BLaER1 treated with 17β-estradiol and CSF1 and Interleukin-3, amounts not matched to agents 10 nM and 100 nM (cell line): Measurements from ENCODE around the gene CTNNA3.

Experiments used
- H3K27ac ChIP-seq, 11 experiments: shearing (Covaris generic); formaldehyde crosslinking; 2 replicates each; pipeline ENCODE4 v1.8.1; 2022
- H3K27me3 ChIP-seq, 11 experiments: shearing (Covaris generic); formaldehyde crosslinking; 2 replicates each; pipeline ENCODE4 v1.8.1; 2022
- H3K36me3 ChIP-seq, 11 experiments: shearing (Covaris generic); formaldehyde crosslinking; 2 replicates each; pipeline ENCODE4 v1.8.1; 2022
- H3K4me1 ChIP-seq, 10 experiments: shearing (Covaris generic); formaldehyde crosslinking; 2 replicates each; pipeline ENCODE4 v1.8.1; 2022
- H3K4me2 ChIP-seq, 11 experiments: shearing (Covaris generic); formaldehyde crosslinking; 2 replicates each; pipeline ENCODE4 v1.8.1; 2022
- H3K4me3 ChIP-seq, 10 experiments: shearing (Covaris generic); formaldehyde crosslinking; 2 replicates each; pipeline ENCODE4 v1.8.1; 2022
- H3K9ac ChIP-seq, 11 experiments: shearing (Covaris generic); formaldehyde crosslinking; 2 replicates each; pipeline ENCODE4 v1.8.1; 2022
- H3K9me3 ChIP-seq, 11 experiments: shearing (Covaris generic); formaldehyde crosslinking; replicated peaks in 1 of 11; 2 replicates each; pipeline ENCODE4 v1.8.1; 2022
- H4K20me1 ChIP-seq, 11 experiments: shearing (Covaris generic); formaldehyde crosslinking; 2 replicates each; pipeline ENCODE4 v1.8.1; 2022
- Cebpa-rat ChIP-seq, 11 experiments: shearing (Covaris generic); IDR thresholded peaks; 2 replicates each; pipeline ENCODE4 v1.8.1; 2022

Gene CTNNA3

GRCh38 chr10:66943590-66943989 lies 752.4 kb downstream of the CTNNA3 start:
- no peak overlapping the region for H3K27ac ChIP-seq

GRCh38 chr10:66942407-66942806 lies 753.6 kb downstream of the CTNNA3 start:
- H3K4me1 ChIP-seq = no peaks in the 10 kb centered on the region
- no peak overlapping the region for H3K27ac ChIP-seq
- H3K36me3 ChIP-seq = no peaks in the 10 kb centered on the region
- H4K20me1 ChIP-seq = no peaks in the 10 kb centered on the region
- no peak overlapping the region for H3K9ac ChIP-seq
- H3K9me3 ChIP-seq = no peaks in the 10 kb centered on the region
- H3K4me3 ChIP-seq = no peak overlapping the region
- no peak overlapping the region for H3K4me2 ChIP-seq
- H3K27me3 ChIP-seq = no peaks in the 10 kb centered on the region
- no peak for TF ChIP-seq Cebpa-rat (IDR thresholded peaks at IDR 0.05)

More at GRCh38 chr10:66943590-66943989, 752.4 kb downstream of the CTNNA3 start:
- TF ChIP-seq Cebpa-rat (IDR thresholded peaks at IDR 0.05) = no peak
- Histone ChIP-seq H3K9me3 (no peaks in the 10 kb centered on the region), H3K4me3 (no peak overlapping the region), H3K36me3 (no peaks in the 10 kb centered on the region), H3K4me2 (no peak overlapping the region), H3K27me3 (no peaks in the 10 kb centered on the region), H4K20me1 (no peaks in the 10 kb centered on the region), H3K9ac (no peak overlapping the region), H3K4me1 (no peaks in the 10 kb centered on the region)

- TF ChIP-seq Cebpa-rat (IDR thresholded peaks at IDR 0.05) = no peak
- H3K9ac ChIP-seq = no peak overlapping the region
- H3K36me3 ChIP-seq = no peaks in the 10 kb centered on the region
- no peaks in the 10 kb centered on the region for H3K9me3 ChIP-seq
- H3K4me1 ChIP-seq = no peaks in the 10 kb centered on the region
- no peaks in the 10 kb centered on the region for H3K27me3 ChIP-seq
- H3K4me2 ChIP-seq = no peak overlapping the region
- H3K4me3 ChIP-seq = no peak overlapping the region
- no peak overlapping the region for H3K27ac ChIP-seq
- no peaks in the 10 kb centered on the region for H4K20me1 ChIP-seq
Observed at GRCh38 chr10:66941491-66941890, 754.5 kb downstream of the CTNNA3 start.

GRCh38 chr10:66940965-66941364 lies 755.0 kb downstream of the CTNNA3 start:
- no peak overlapping the region for H3K27ac ChIP-seq
- H3K4me2 ChIP-seq = no peak overlapping the region
- no peak overlapping the region for H3K9ac ChIP-seq
- no peaks in the 10 kb centered on the region for H3K27me3 ChIP-seq
- TF ChIP-seq Cebpa-rat (IDR thresholded peaks at IDR 0.05) = no peak
- H3K36me3 ChIP-seq = no peaks in the 10 kb centered on the region
- H4K20me1 ChIP-seq = no peaks in the 10 kb centered on the region
- H3K9me3 ChIP-seq = no peaks in the 10 kb centered on the region
- H3K4me1 ChIP-seq = no peaks in the 10 kb centered on the region
- no peak overlapping the region for H3K4me3 ChIP-seq

GRCh38 chr10:66934711-66935110 lies 761.3 kb downstream of the CTNNA3 start:
- Histone ChIP-seq H3K27me3 (0 out of 22 replicates have a peak, but pooled peaks cover 0 to 1% (median 0%) of the 10 kb centered on the region in 11 experiments), H3K9ac (no peak overlapping the region), H3K4me2 (no peak overlapping the region), H4K20me1 (no peaks in the 10 kb centered on the region), H3K9me3 (no peaks in the 10 kb centered on the region), H3K36me3 (no peaks in the 10 kb centered on the region), H3K4me3 (no peak overlapping the region), H3K27ac (no peak overlapping the region), H3K4me1 (no peaks in the 10 kb centered on the region)
- TF ChIP-seq Cebpa-rat (IDR thresholded peaks at IDR 0.05) = no peak

- no peaks in the 10 kb centered on the region for H3K4me1 ChIP-seq
- no peaks in the 10 kb centered on the region for H3K36me3 ChIP-seq
- peak overlapping the region in 1 of 11 experiments; percentile 17; a peak in 1 of 22 replicates for H3K9ac ChIP-seq
- H3K9me3 ChIP-seq = no peaks in the 10 kb centered on the region
- TF ChIP-seq Cebpa-rat (IDR thresholded peaks at IDR 0.05) = no peak
- no peak overlapping the region for H3K27ac ChIP-seq
- no peak overlapping the region for H3K4me3 ChIP-seq
- peaks cover 21 to 29% (median 26%) of the 10 kb centered on the region in 11 experiments for H3K27me3 ChIP-seq
- H4K20me1 ChIP-seq = no peaks in the 10 kb centered on the region
- H3K4me2 ChIP-seq = no peak overlapping the region
Observed at GRCh38 chr10:66931949-66932343, 764.0 kb downstream of the CTNNA3 start.

GRCh38 chr10:66931340-66931948 lies 764.6 kb downstream of the CTNNA3 start:
- Histone ChIP-seq H3K27ac (no peak overlapping the region), H3K36me3 (no peaks in the 10 kb centered on the region), H3K9ac (no peak overlapping the region), H3K4me1 (no peaks in the 10 kb centered on the region; a peak in 1 of 20 replicates), H3K9me3 (no peaks in the 10 kb centered on the region), H3K4me3 (no peak overlapping the region), H4K20me1 (no peaks in the 10 kb centered on the region), H3K4me2 (no peak overlapping the region), H3K27me3 (peaks cover 24 to 33% (median 29%) of the 10 kb centered on the region in 11 experiments)
- TF ChIP-seq Cebpa-rat (IDR thresholded peaks at IDR 0.05) = no peak

GRCh38 chr10:66929375-66929774 lies 766.6 kb downstream of the CTNNA3 start:
- Histone ChIP-seq H3K4me2 (no peak overlapping the region), H3K27ac (no peak overlapping the region), H4K20me1 (no peaks in the 10 kb centered on the region), H3K36me3 (no peaks in the 10 kb centered on the region), H3K9ac (no peak overlapping the region), H3K4me1 (peaks cover 0 to 5% (median 5%) of the 10 kb centered on the region in 10 experiments; a peak in 7 of 20 replicates), H3K9me3 (no peaks in the 10 kb centered on the region), H3K4me3 (no peak overlapping the region), H3K27me3 (peaks cover 28 to 38% (median 34%) of the 10 kb centered on the region in 11 experiments)
- TF ChIP-seq Cebpa-rat (IDR thresholded peaks at IDR 0.05) = no peak

- Histone ChIP-seq H3K27me3 (peaks cover 28 to 38% (median 34%) of the 10 kb centered on the region in 11 experiments), H3K4me1 (peaks cover 0 to 5% (median 5%) of the 10 kb centered on the region in 10 experiments; a peak in 7 of 20 replicates), H3K9me3 (no peaks in the 10 kb centered on the region), H3K36me3 (no peaks in the 10 kb centered on the region), H3K9ac (no peak overlapping the region), H3K27ac (no peak overlapping the region), H3K4me2 (no peak overlapping the region), H4K20me1 (no peaks in the 10 kb centered on the region), H3K4me3 (no peak overlapping the region)
- TF ChIP-seq Cebpa-rat (IDR thresholded peaks at IDR 0.05) = no peak
Observed at GRCh38 chr10:66928776-66929175, 767.2 kb downstream of the CTNNA3 start.
